HepG2 (cell line): ENCODE results near the gene NBEA. TPM values are rescaled to one million over a fixed set of nuclear protein-coding genes. Genes with fewer than 3 reads are reported as not detected.

Experiments used
- ATAC-seq: fragments of 200-7000 bp; cut with Tn5 transposase; 3 replicates; pipeline ENCODE4 v1.9.1; 2020; ENCODE audit warnings: mild to moderate bottlenecking, moderate library complexity
- BruUV-seq: library from RNA; stranded (reverse); fragments of 400-500 nt; replicated peaks from 2 replicates; lab custom pipeline; 2021; lab: Mats Ljungman, UMichigan
- CTCF ChIA-PET: fragments of 300-600 bp; formaldehyde crosslinking; extraction: SDS; loops from one replicate; lab custom pipeline; 2021; ENCODE audit warnings: low total read pairs, inconsistent platforms, low intra/inter-chr PET ratio; lab: Yijun Ruan, JAX
- POLR2A ChIA-PET: fragments of 350-600 bp; sonication (Branson Sonifier 250); formaldehyde crosslinking; loops from one replicate; lab custom pipeline; 2020; ENCODE audit warnings: antibody characterized with exemption, inconsistent platforms; lab: Yijun Ruan, JAX
- DNase-seq: peaks from one replicate; pipeline ENCODE4 v3.0.0-alpha.2; 2015; ENCODE audit warnings: low spot score
- FAIRE-seq: peaks from 3 replicates; lab custom pipeline; 2011; peaks lifted over from hg19 to GRCh38; lab: Jason Lieb, UNC
- H2AFZ ChIP-seq: one replicate; pipeline ENCODE4 v1.6.1; 2011; ENCODE audit warnings: low read length, inconsistent platforms
- H3K27ac ChIP-seq: fragments of 300-600 bp; 3 replicates; pipeline ENCODE4 v1.8.0; 2011; ENCODE audit warnings: mixed run types, mild to moderate bottlenecking, mixed read lengths, low read length, inconsistent platforms; ENCODE audit not compliant: insufficient read depth; ENCODE audit errors: extremely low read length
- H3K27me3 ChIP-seq, 2 experiments: fragments of 200-600 bp in 1 of 2; 2 replicates in 1 of 2; 3 replicates in 1 of 2; pipeline versions ENCODE4 v1.6.0 to v1.8.0; 2011; ENCODE audit warnings: low read length in 2 of 2, mild to moderate bottlenecking in 2 of 2, moderate library complexity in 2 of 2, inconsistent platforms in 1 of 2; ENCODE audit not compliant: insufficient read depth in 2 of 2, control insufficient read depth in 1 of 2
- H3K36me3 ChIP-seq, 2 experiments: fragments of 200-600 bp in 1 of 2; replicated peaks in 1 of 2; 2 replicates in 1 of 2; 3 replicates in 1 of 2; pipeline versions ENCODE4 v1.5.1 to v1.8.0; 2011; ENCODE audit warnings: low read length in 2 of 2, inconsistent platforms in 1 of 2; ENCODE audit not compliant: insufficient read depth in 2 of 2, control insufficient read depth in 1 of 2
- H3K4me1 ChIP-seq: 2 replicates; pipeline ENCODE4 v1.5.1; 2012; ENCODE audit warnings: low read length, inconsistent platforms; ENCODE audit not compliant: insufficient read depth
- H3K4me2 ChIP-seq: 2 replicates; pipeline ENCODE4 v1.6.0; 2011; ENCODE audit warnings: low read depth, low read length, inconsistent platforms
- H3K4me3 ChIP-seq, 3 experiments: fragments of 200-600 bp in 1 of 3; sonication (generic), shearing (Covaris generic) in 1 of 3; replicated peaks in 1 of 3; 2 replicates each; pipeline ENCODE4 v1.5.1; 2011 to 2016; ENCODE audit warnings: low read length in 3 of 3, inconsistent platforms in 2 of 3, low read depth in 2 of 3, mild to moderate bottlenecking in 2 of 3, control low read depth in 1 of 3, mixed read lengths in 1 of 3; ENCODE audit not compliant: insufficient read depth in 1 of 3
- H3K79me2 ChIP-seq: one replicate; pipeline ENCODE4 v1.6.1; 2011; ENCODE audit warnings: low read length, inconsistent platforms; ENCODE audit not compliant: insufficient read depth
- H3K9ac ChIP-seq: 2 replicates; pipeline ENCODE4 v1.6.0; 2011; ENCODE audit warnings: mild to moderate bottlenecking, low read depth, low read length, inconsistent platforms; ENCODE audit not compliant: insufficient read depth
- H3K9me3 ChIP-seq: 2 replicates; pipeline ENCODE4 v1.5.1; 2012; ENCODE audit warnings: mild to moderate bottlenecking, low read length
- H4K20me1 ChIP-seq: 2 replicates; pipeline ENCODE4 v1.6.0; 2011; ENCODE audit warnings: inconsistent platforms, mild to moderate bottlenecking, low read length, moderate library complexity; ENCODE audit not compliant: insufficient read depth
- MZF1 ChIP-seq: sonication (generic); formaldehyde crosslinking; IDR thresholded peaks from 2 replicates; pipeline ENCODE4 v1.8.1; 2023; ENCODE audit warnings: mild to moderate bottlenecking, missing genetic modification reagents, borderline replicate concordance
- NAIF1 ChIP-seq: sonication (generic); formaldehyde crosslinking; IDR thresholded peaks from 2 replicates; pipeline ENCODE4 v1.5.0; 2020; ENCODE audit warnings: mild to moderate bottlenecking, missing genetic modification reagents, borderline replicate concordance
- PRDM4 ChIP-seq: sonication (generic); formaldehyde crosslinking; IDR thresholded peaks from 2 replicates; pipeline ENCODE4 v1.9.0; 2021; ENCODE audit warnings: missing genetic modification reagents, borderline replicate concordance
- TCF12 ChIP-seq, 2 experiments: fragments of 450-650 bp in 1 of 2; sonication (generic) in 1 of 2; formaldehyde crosslinking in 1 of 2; IDR thresholded peaks; 2 replicates each; pipeline versions ENCODE4 v1.6.1 to v1.8.0; 2017 to 2022; ENCODE audit warnings: antibody characterized with exemption in 1 of 2, mild to moderate bottlenecking in 1 of 2, missing genetic modification reagents in 1 of 2, moderate library complexity in 1 of 2
- TEF ChIP-seq: sonication (generic); formaldehyde crosslinking; IDR thresholded peaks from 2 replicates; pipeline ENCODE4 v1.5.0; 2020; ENCODE audit warnings: missing genetic modification reagents
- TFE3 ChIP-seq: IDR thresholded peaks from 2 replicates; pipeline ENCODE4 v1.6.1; 2016
- TSC22D2 ChIP-seq: sonication (generic); formaldehyde crosslinking; IDR thresholded peaks from 2 replicates; pipeline ENCODE4 v1.5.1; 2020; ENCODE audit warnings: missing genetic modification reagents, mild to moderate bottlenecking, borderline replicate concordance
- ZNF256 ChIP-seq: sonication (generic); formaldehyde crosslinking; conservative IDR thresholded peaks from 2 replicates; pipeline ENCODE4 v1.4.0; 2020; ENCODE audit warnings: missing genetic modification reagents
- ZSCAN29 ChIP-seq: sonication (generic); formaldehyde crosslinking; conservative IDR thresholded peaks from 2 replicates; pipeline ENCODE4 v1.4.0; 2020; ENCODE audit warnings: mild to moderate bottlenecking, missing genetic modification reagents
- WGBS: methylation state at CpG from one replicate; pipeline ENCODE4 v1.1.6; 2017; ENCODE audit warnings: low lambda C conversion rate; 5-methylcytosine and 5-hydroxymethylcytosine counted together
- in situ Hi-C: cut with HindIII; loops from 2 replicates; pipeline ENCODE4 v1.10.0; 2017; ENCODE audit warnings: low pct_unique_long_range_greater_than_20kb; ENCODE audit not compliant: extremely low pct_ligation_motif_present
- intact Hi-C: fragments of 100-400 bp; cut with micrococcal nuclease; formaldehyde crosslinking; loops from one replicate; pipeline ENCODE4 v1.10.0; 2022; ENCODE audit not compliant: unreplicated experiment
- polyA plus RNA-seq, 8 experiments: library from polyadenylated mRNA; depleted of rRNA in 3 of 8; stranded (reverse) in 7 of 8; unstranded in 1 of 8; fragments of >200 nt; fragmentation: Illumina TruSeq in 4 of 8; extraction: Trizol in 4 of 8; gene quantifications; 2 replicates each; pipeline versions ENCODE4 v1.2.1 to v1.2.3, GENCODE V29; 2011 to 2016; ENCODE audit warnings: low read depth in 4 of 8, missing spikeins in 1 of 8, mixed read lengths in 1 of 8; ENCODE audit not compliant: insufficient read depth in 1 of 8
- total RNA-seq, 5 experiments: library from RNA; depleted of rRNA; stranded (reverse); fragments of >200 nt; fragmentation: Illumina TruSeq; extraction: Trizol; gene quantifications; 2 replicates each; pipeline ENCODE4 v1.2.3, GENCODE V29; 2016; ENCODE audit warnings: low read depth in 1 of 5

NBEA gene
- total and polyA plus RNA-seq, 2 of the 13 experiments (the other 11 are each of a cell fraction or from before 2014, with no cell fraction given), result 2.7 to 2.8 TPM

- TF ChIP-seq MZF1 (CRISPR knock-in tag), result no peak
- TF ChIP-seq ZSCAN29 (CRISPR knock-in tag), result no peak
- TF ChIP-seq TEF, result no peak
These were observed 41.8 kb upstream of the NBEA start (continued) for GRCh38 chr13:34900288-34900739.

- no peaks in the 10 kb centered on the region for H4K20me1 ChIP-seq
- ATAC-seq (no peak), FAIRE-seq (no peak), DNase-seq (no peak)
- ChIA-PET POLR2A (no interaction called here), CTCF (no interaction called here)
- H2AFZ ChIP-seq, result no peak overlapping the region
- no peaks in the 10 kb centered on the region for H3K9me3 ChIP-seq
- in situ Hi-C loops (no loop called here), intact Hi-C loops (no loop called here)
- no peaks in the 10 kb centered on the region for H3K36me3 ChIP-seq
- no peaks in the 10 kb centered on the region for H3K27me3 ChIP-seq
- no peak overlapping the region for H3K27ac ChIP-seq
- WGBS, result 0% methylated on average over 4 of the region's 5 CpGs
- H3K9ac ChIP-seq, result no peak overlapping the region
- no peaks in the 10 kb centered on the region for H3K4me1 ChIP-seq
- no peaks in the 10 kb centered on the region for H3K79me2 ChIP-seq
- H3K4me2 ChIP-seq, result no peak overlapping the region
- H3K4me3 ChIP-seq, result no peak overlapping the region
- no TSS peak for BruUV-seq
- TF ChIP-seq TFE3 (CRISPR knock-in tag), result no peak
- no peak for TF ChIP-seq TSC22D2 (CRISPR knock-in tag)
- no peak for TF ChIP-seq TCF12 (IDR thresholded peaks at IDR 0.05)
- no peak for TF ChIP-seq TCF12 (CRISPR knock-in tag; IDR thresholded peaks at IDR 0.05)
- TF ChIP-seq ZNF256 (CRISPR knock-in tag), result no peak
- no peak for TF ChIP-seq NAIF1
- no peak for TF ChIP-seq PRDM4
These were observed 40.5 kb upstream of the NBEA start for GRCh38 chr13:34901572-34901971.
